WTC11 (cell line): ENCODE measurements around the gene CADM2. TPM values are rescaled to one million over a fixed set of nuclear protein-coding genes. Genes with fewer than 3 reads are reported as not detected.

ENCODE experiments used
- ATAC-seq: fragments of 200-7000 bp; cut with Tn5 transposase; 2 replicates; pipeline ENCODE4 v1.10.0; 2021; ENCODE audit warnings: mild to moderate bottlenecking, moderate library complexity
- CTCF ChIA-PET: fragments of 300-600 bp; sonication (Branson Sonifier 250); formaldehyde crosslinking; loops from one replicate; lab custom pipeline; 2021; ENCODE audit warnings: antibody characterized with exemption; lab: Charles Lee
- POLR2A ChIA-PET: fragments of 350-600 bp; sonication (Branson Sonifier 250); formaldehyde crosslinking; loops from one replicate; lab custom pipeline; 2021; ENCODE audit warnings: antibody characterized with exemption; lab: Charles Lee
- DNase-seq: peaks from one replicate; pipeline ENCODE4 v3.0.0; 2021; ENCODE audit warnings: low spot score
- H3K27ac Mint-ChIP-seq: 2 replicates; pipeline ENCODE4 v1.8.0; 2021; ENCODE audit warnings: mixed read lengths
- H3K27me3 Mint-ChIP-seq: 2 replicates; pipeline ENCODE4 v1.8.0; 2021; ENCODE audit warnings: low read depth, mild to moderate bottlenecking, moderate library complexity, mixed read lengths
- H3K36me3 Mint-ChIP-seq: 2 replicates; pipeline ENCODE4 v1.8.0; 2021; ENCODE audit warnings: mixed read lengths
- H3K4me1 Mint-ChIP-seq: 2 replicates; pipeline ENCODE4 v1.8.0; 2022; ENCODE audit warnings: mixed read lengths
- H3K4me3 Mint-ChIP-seq: 2 replicates; pipeline ENCODE4 v1.8.0; 2021; ENCODE audit warnings: mild to moderate bottlenecking, moderate library complexity, mixed read lengths
- H3K9me3 Mint-ChIP-seq: 2 replicates; pipeline ENCODE4 v1.8.0; 2021; ENCODE audit warnings: mixed read lengths
- ATF1 ChIP-seq: sonication (generic); formaldehyde crosslinking; IDR thresholded peaks from 2 replicates; pipeline ENCODE4 v1.8.1; 2023; ENCODE audit warnings: mild to moderate bottlenecking, moderate library complexity, missing genetic modification reagents
- CDX4 ChIP-seq: fragments of 250-450 bp; sonication (Bioruptor Pico); IDR thresholded peaks from 2 replicates; pipeline ENCODE4 v1.9.0; 2021; ENCODE audit warnings: moderate library complexity, mild to moderate bottlenecking, inconsistent platforms, borderline replicate concordance
- E2F1 ChIP-seq: sonication (generic); formaldehyde crosslinking; IDR thresholded peaks from 2 replicates; pipeline ENCODE4 v1.8.0; 2022; ENCODE audit warnings: mild to moderate bottlenecking, missing genetic modification reagents
- ELF4 ChIP-seq: sonication (generic); formaldehyde crosslinking; IDR thresholded peaks from 2 replicates; pipeline ENCODE4 v1.8.1; 2022; ENCODE audit warnings: low read depth, mild to moderate bottlenecking, moderate library complexity, missing genetic modification reagents
- FOXJ3 ChIP-seq: sonication (generic); formaldehyde crosslinking; IDR thresholded peaks from 2 replicates; pipeline ENCODE4 v1.9.0; 2021; ENCODE audit warnings: missing genetic modification reagents, mild to moderate bottlenecking, borderline replicate concordance
- FOXP4 ChIP-seq: sonication (generic); formaldehyde crosslinking; IDR thresholded peaks from 2 replicates; pipeline ENCODE4 v1.8.0; 2022; ENCODE audit warnings: mild to moderate bottlenecking, missing genetic modification reagents
- GRHL2 ChIP-seq: fragments of 250-450 bp; sonication (Bioruptor Pico); IDR thresholded peaks from 2 replicates; pipeline ENCODE4 v1.8.0; 2022; ENCODE audit warnings: mild to moderate bottlenecking, moderate library complexity; ENCODE audit not compliant: insufficient replicate concordance, severe bottlenecking
- IRF1 ChIP-seq: sonication (generic); formaldehyde crosslinking; IDR thresholded peaks from 2 replicates; pipeline ENCODE4 v1.8.0; 2023; ENCODE audit warnings: missing genetic modification reagents
- MYBL2 ChIP-seq: sonication (generic); formaldehyde crosslinking; IDR thresholded peaks from 2 replicates; pipeline ENCODE4 v1.8.1; 2023; ENCODE audit warnings: mild to moderate bottlenecking, moderate library complexity, missing genetic modification reagents
- NFYB ChIP-seq: sonication (generic); formaldehyde crosslinking; conservative IDR thresholded peaks from 2 replicates; pipeline ENCODE4 v1.8.0; 2022; ENCODE audit warnings: low read depth, missing genetic modification reagents
- USF1 ChIP-seq: sonication (generic); formaldehyde crosslinking; IDR thresholded peaks from 2 replicates; pipeline ENCODE4 v1.8.0; 2022; ENCODE audit warnings: mild to moderate bottlenecking, missing genetic modification reagents
- USF2 ChIP-seq: sonication (generic); formaldehyde crosslinking; IDR thresholded peaks from 2 replicates; pipeline ENCODE4 v1.8.1; 2023; ENCODE audit warnings: mild to moderate bottlenecking, missing genetic modification reagents, moderate library complexity
- ZNF138 ChIP-seq: sonication (generic); formaldehyde crosslinking; conservative IDR thresholded peaks from 2 replicates; pipeline ENCODE4 v1.8.1; 2022; ENCODE audit warnings: mild to moderate bottlenecking, moderate library complexity, missing genetic modification reagents
- ZNF219 ChIP-seq: sonication (generic); formaldehyde crosslinking; IDR thresholded peaks from 2 replicates; pipeline ENCODE4 v1.8.0; 2023; ENCODE audit warnings: missing genetic modification reagents, mild to moderate bottlenecking, borderline replicate concordance
- ZNF416 ChIP-seq: fragments of 250-450 bp; sonication (Bioruptor Pico); IDR thresholded peaks from 2 replicates; pipeline ENCODE4 v1.9.0; 2021; ENCODE audit warnings: mild to moderate bottlenecking, inconsistent platforms
- ZNF671 ChIP-seq: fragments of 250-450 bp; sonication (Bioruptor Pico); IDR thresholded peaks from 2 replicates; pipeline ENCODE4 v1.8.0; 2021; ENCODE audit warnings: mild to moderate bottlenecking
- total RNA-seq: library from RNA; stranded (reverse); gene quantifications from 3 replicates; pipeline ENCODE4 v1.2.3, GENCODE V29; 2021
- TF ChIP-seq, protein P1 (sequence below): sonication (generic); formaldehyde crosslinking; IDR thresholded peaks from 2 replicates; pipeline ENCODE4 v1.8.0; 2022; ENCODE audit warnings: missing genetic modification reagents
- TF ChIP-seq, protein P2 (sequence below): fragments of 250-450 bp; sonication (Bioruptor Pico); IDR thresholded peaks from 2 replicates; pipeline ENCODE4 v1.8.0; 2021; ENCODE audit warnings: mild to moderate bottlenecking
- TF ChIP-seq, protein P3 (sequence below): sonication (generic); formaldehyde crosslinking; IDR thresholded peaks from 2 replicates; pipeline ENCODE4 v1.8.1; 2022; ENCODE audit warnings: low read depth, missing genetic modification reagents, borderline replicate concordance
- TF ChIP-seq, protein P4 (sequence below): sonication (generic); formaldehyde crosslinking; conservative IDR thresholded peaks from 2 replicates; pipeline ENCODE4 v1.8.1; 2022; ENCODE audit warnings: mild to moderate bottlenecking, missing genetic modification reagents

The CADM2 gene
- total RNA-seq, 1 experiment from 2014 or later: 18.8 TPM

DNA sequence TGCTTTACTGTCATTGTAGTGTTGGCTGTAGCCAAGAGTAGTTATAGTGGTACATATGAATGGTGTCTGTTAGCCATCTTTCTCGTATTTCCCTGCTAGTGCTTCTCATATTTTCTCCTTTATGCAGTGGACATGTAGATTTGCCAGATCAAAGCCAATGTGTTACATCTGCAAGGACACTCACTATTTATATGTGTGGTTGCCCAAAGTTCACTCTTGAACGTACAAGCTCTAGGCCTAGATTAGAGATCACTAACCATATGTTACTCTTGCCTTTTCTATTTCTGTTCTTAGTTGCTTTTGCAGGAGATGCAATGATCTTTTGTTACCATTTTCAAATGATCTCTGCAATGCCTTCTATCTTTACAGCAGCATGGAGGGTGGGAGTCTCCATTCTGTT lies 78.4 kb downstream of the CADM2 start:
- CTCF ChIA-PET: no interaction called here
- H3K9me3 Mint-ChIP-seq: no peaks in the 10 kb centered on the region
- peaks cover 52% of the 10 kb centered on the region for H3K4me1 Mint-ChIP-seq
- no peak overlapping the region for H3K4me3 Mint-ChIP-seq
- DNase-seq (no peak), ATAC-seq (no peak)
- H3K27ac Mint-ChIP-seq: peak overlapping the region; percentile 36
- TF ChIP-seq ZNF138 (CRISPR knock-in tag) (no peak), ZNF219 (CRISPR knock-in tag) (no peak), USF1 (no peak), FOXP4 (CRISPR knock-in tag) (no peak), ZNF416 (no peak), CDX4 (CRISPR knock-in tag) (no peak), IRF1 (CRISPR knock-in tag) (no peak)
- TF ChIP-seq, protein P1, sequence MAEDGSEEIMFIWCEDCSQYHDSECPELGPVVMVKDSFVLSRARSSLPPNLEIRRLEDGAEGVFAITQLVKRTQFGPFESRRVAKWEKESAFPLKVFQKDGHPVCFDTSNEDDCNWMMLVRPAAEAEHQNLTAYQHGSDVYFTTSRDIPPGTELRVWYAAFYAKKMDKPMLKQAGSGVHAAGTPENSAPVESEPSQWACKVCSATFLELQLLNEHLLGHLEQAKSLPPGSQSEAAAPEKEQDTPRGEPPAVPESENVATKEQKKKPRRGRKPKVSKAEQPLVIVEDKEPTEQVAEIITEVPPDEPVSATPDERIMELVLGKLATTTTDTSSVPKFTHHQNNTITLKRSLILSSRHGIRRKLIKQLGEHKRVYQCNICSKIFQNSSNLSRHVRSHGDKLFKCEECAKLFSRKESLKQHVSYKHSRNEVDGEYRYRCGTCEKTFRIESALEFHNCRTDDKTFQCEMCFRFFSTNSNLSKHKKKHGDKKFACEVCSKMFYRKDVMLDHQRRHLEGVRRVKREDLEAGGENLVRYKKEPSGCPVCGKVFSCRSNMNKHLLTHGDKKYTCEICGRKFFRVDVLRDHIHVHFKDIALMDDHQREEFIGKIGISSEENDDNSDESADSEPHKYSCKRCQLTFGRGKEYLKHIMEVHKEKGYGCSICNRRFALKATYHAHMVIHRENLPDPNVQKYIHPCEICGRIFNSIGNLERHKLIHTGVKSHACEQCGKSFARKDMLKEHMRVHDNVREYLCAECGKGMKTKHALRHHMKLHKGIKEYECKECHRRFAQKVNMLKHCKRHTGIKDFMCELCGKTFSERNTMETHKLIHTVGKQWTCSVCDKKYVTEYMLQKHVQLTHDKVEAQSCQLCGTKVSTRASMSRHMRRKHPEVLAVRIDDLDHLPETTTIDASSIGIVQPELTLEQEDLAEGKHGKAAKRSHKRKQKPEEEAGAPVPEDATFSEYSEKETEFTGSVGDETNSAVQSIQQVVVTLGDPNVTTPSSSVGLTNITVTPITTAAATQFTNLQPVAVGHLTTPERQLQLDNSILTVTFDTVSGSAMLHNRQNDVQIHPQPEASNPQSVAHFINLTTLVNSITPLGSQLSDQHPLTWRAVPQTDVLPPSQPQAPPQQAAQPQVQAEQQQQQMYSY (CRISPR knock-in tag): no peak
- TF ChIP-seq, protein P2, sequence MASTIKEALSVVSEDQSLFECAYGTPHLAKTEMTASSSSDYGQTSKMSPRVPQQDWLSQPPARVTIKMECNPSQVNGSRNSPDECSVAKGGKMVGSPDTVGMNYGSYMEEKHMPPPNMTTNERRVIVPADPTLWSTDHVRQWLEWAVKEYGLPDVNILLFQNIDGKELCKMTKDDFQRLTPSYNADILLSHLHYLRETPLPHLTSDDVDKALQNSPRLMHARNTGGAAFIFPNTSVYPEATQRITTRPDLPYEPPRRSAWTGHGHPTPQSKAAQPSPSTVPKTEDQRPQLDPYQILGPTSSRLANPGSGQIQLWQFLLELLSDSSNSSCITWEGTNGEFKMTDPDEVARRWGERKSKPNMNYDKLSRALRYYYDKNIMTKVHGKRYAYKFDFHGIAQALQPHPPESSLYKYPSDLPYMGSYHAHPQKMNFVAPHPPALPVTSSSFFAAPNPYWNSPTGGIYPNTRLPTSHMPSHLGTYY (CRISPR knock-in tag): no peak
- POLR2A ChIA-PET: interaction anchor here (0.6 kb wide), 1 partner anchor 11 kb away, joined by 4 read pairs; no protein-coding TSS in a partner anchor
- H3K36me3 Mint-ChIP-seq: no peaks in the 10 kb centered on the region
- H3K27me3 Mint-ChIP-seq: no peaks in the 10 kb centered on the region

DNA sequence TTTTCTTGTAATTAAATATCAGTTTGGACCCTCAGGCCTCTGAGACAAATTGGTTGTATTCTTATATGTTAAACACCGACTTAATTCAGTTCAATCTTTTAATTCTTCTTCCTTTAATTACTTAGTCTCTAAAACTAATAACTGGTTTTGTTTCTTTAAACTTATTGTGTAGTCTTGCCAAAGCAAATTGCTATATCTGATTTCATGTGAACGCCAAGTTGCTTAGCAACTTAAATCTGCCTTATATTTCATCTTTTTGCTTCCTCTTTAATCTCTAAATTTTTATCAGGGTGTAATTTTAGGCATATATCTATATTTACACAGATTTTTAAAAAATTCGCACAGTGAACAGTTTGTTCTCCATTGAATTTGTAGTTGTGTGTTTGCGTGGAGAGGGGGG lies 82.2 kb downstream of the CADM2 start:
- ChIA-PET CTCF (no interaction called here), POLR2A (no interaction called here)
- H3K9me3 Mint-ChIP-seq: no peaks in the 10 kb centered on the region
- DNase-seq (no peak), ATAC-seq (no peak)
- no peaks in the 10 kb centered on the region for H3K36me3 Mint-ChIP-seq
- 0 out of 2 replicates have a peak overlapping the region, but pooled peaks have one; percentile 62 for H3K27ac Mint-ChIP-seq
- H3K4me1 Mint-ChIP-seq: peaks cover 36% of the 10 kb centered on the region
- H3K4me3 Mint-ChIP-seq: no peak overlapping the region
- H3K27me3 Mint-ChIP-seq: no peaks in the 10 kb centered on the region
- TF ChIP-seq MYBL2: no peak
- no peak for TF ChIP-seq USF2 (CRISPR knock-in tag)
- TF ChIP-seq ATF1 (CRISPR knock-in tag): no peak
- TF ChIP-seq ELF4: no peak
- no peak for TF ChIP-seq NFYB (CRISPR knock-in tag)
- no peak for TF ChIP-seq E2F1
- TF ChIP-seq, protein P3, sequence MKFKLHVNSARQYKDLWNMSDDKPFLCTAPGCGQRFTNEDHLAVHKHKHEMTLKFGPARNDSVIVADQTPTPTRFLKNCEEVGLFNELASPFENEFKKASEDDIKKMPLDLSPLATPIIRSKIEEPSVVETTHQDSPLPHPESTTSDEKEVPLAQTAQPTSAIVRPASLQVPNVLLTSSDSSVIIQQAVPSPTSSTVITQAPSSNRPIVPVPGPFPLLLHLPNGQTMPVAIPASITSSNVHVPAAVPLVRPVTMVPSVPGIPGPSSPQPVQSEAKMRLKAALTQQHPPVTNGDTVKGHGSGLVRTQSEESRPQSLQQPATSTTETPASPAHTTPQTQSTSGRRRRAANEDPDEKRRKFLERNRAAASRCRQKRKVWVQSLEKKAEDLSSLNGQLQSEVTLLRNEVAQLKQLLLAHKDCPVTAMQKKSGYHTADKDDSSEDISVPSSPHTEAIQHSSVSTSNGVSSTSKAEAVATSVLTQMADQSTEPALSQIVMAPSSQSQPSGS (CRISPR knock-in tag): no peak
- TF ChIP-seq FOXJ3 (CRISPR knock-in tag): no peak
- TF ChIP-seq GRHL2 (CRISPR knock-in tag): no peak
- TF ChIP-seq ZNF671: no peak
- TF ChIP-seq, protein P4, sequence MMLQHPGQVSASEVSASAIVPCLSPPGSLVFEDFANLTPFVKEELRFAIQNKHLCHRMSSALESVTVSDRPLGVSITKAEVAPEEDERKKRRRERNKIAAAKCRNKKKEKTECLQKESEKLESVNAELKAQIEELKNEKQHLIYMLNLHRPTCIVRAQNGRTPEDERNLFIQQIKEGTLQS (CRISPR knock-in tag): no peak
- no peak for TF ChIP-seq IRF1 (CRISPR knock-in tag)
